Measurements from ENCODE around the gene SCAP.
"Not testable (repeated sequence)": the region's sequence is repeated elsewhere in the genome, so short reads cannot be mapped to it uniquely, and the experiment has no call there.

SCAP gene

GRCh38 chr3:47392933-47393332, 82.8 kb downstream of the SCAP start:
- DNase-seq: no peak

GRCh38 chr3:47385796-47386195, 89.9 kb downstream of the SCAP start:
- DNase-seq: no peak

GRCh38 chr3:47385007-47385406, 90.7 kb downstream of the SCAP start:
- no peak for DNase-seq

- DNase-seq: no peak
Measured at GRCh38 chr3:47384425-47384824, 91.3 kb downstream of the SCAP start.

- DNase-seq: peak; percentile 90
Measured at GRCh38 chr3:47381317-47382157, 94.2 kb downstream of the SCAP start.

GRCh38 chr3:47380601-47381316, 95.0 kb downstream of the SCAP start, which contains the start of gene PTPN23:
PTPN23 (plus strand) TSS chr3:47381021; CDS start chr3:47381097, 76 bp downstream.
- peak; percentile 99 for DNase-seq

GRCh38 chr3:47380026-47380600, 95.6 kb downstream of the SCAP start:
- no peak for DNase-seq

- DNase-seq: no peak
Measured at GRCh38 chr3:47379411-47379899, 96.3 kb downstream of the SCAP start.

- no peak for DNase-seq
Measured at GRCh38 chr3:47378869-47379268, 96.9 kb downstream of the SCAP start.

GRCh38 chr3:47377186-47377585, 98.6 kb downstream of the SCAP start:
- DNase-seq: no peak

- no peak for DNase-seq
Measured at GRCh38 chr3:47376393-47376792, 99.3 kb downstream of the SCAP start.

- DNase-seq: no peak
Measured at GRCh38 chr3:47374587-47374986, 101.2 kb downstream of the SCAP start.

GRCh38 chr3:47370887-47371697, 104.6 kb downstream of the SCAP start:
- peak; percentile 41 for DNase-seq

GRCh38 chr3:47370020-47370419, 105.7 kb downstream of the SCAP start:
- not testable (repeated sequence) for DNase-seq

GRCh38 chr3:47367631-47368030, 108.1 kb downstream of the SCAP start:
- no peak for DNase-seq

GRCh38 chr3:47366833-47367232, 108.9 kb downstream of the SCAP start:
- no peak for DNase-seq

- DNase-seq: no peak
Measured at GRCh38 chr3:47365213-47366153, 110.3 kb downstream of the SCAP start.
